Measurements from ENCODE around the gene LRRC75A. TPM values are rescaled to one million over a fixed set of nuclear protein-coding genes. Genes with fewer than 3 reads are reported as not detected.

LRRC75A gene
- total RNA-seq, 1 donor from 2014 or later: 0.96 TPM

GRCh38 chr17:16428098-16428882, 63.7 kb downstream of the LRRC75A start:
- Histone ChIP-seq H3K9me3 (replicated peaks) (no peaks in the 10 kb centered on the region), H3K27ac (replicated peaks) (no peak overlapping the region), H3K27me3 (ENCODE audit: low read depth) (no peaks in the 10 kb centered on the region), H3K4me1 (peaks cover 4% of the 10 kb centered on the region), H3K36me3 (peaks cover 46% of the 10 kb centered on the region), H3K4me3 (no peak overlapping the region)
- DNase-seq: peak; percentile 59
- intact Hi-C loops (cut with micrococcal nuclease): no loop called here
- TF ChIP-seq CTCF (IDR thresholded peaks at IDR 0.05; ENCODE audit: borderline replicate concordance): peak; percentile 70

GRCh38 chr17:16427020-16427419, 65.0 kb downstream of the LRRC75A start:
- H3K9me3 ChIP-seq (replicated peaks): no peaks in the 10 kb centered on the region
- TF ChIP-seq CTCF (IDR thresholded peaks at IDR 0.05; ENCODE audit: borderline replicate concordance): no peak
- no peak overlapping the region for H3K4me3 ChIP-seq
- intact Hi-C loops (cut with micrococcal nuclease): no loop called here
- peaks cover 53% of the 10 kb centered on the region for H3K36me3 ChIP-seq
- H3K27me3 ChIP-seq (ENCODE audit: low read depth): no peaks in the 10 kb centered on the region
- no peak for DNase-seq
- H3K27ac ChIP-seq (replicated peaks): no peak overlapping the region
- H3K4me1 ChIP-seq: peaks cover 4% of the 10 kb centered on the region

GRCh38 chr17:16425698-16426659, 66.0 kb downstream of the LRRC75A start:
- no peaks in the 10 kb centered on the region for H3K27me3 ChIP-seq (ENCODE audit: low read depth)
- no peak for DNase-seq
- no peak overlapping the region for H3K4me3 ChIP-seq
- H3K27ac ChIP-seq (replicated peaks): no peak overlapping the region
- no peak for TF ChIP-seq CTCF (IDR thresholded peaks at IDR 0.05; ENCODE audit: borderline replicate concordance)
- H3K36me3 ChIP-seq: peaks cover 53% of the 10 kb centered on the region
- intact Hi-C loops (cut with micrococcal nuclease): no loop called here
- peaks cover 4% of the 10 kb centered on the region for H3K4me1 ChIP-seq
- H3K9me3 ChIP-seq (replicated peaks): no peaks in the 10 kb centered on the region

GRCh38 chr17:16425202-16425601, 66.8 kb downstream of the LRRC75A start:
- intact Hi-C loops (cut with micrococcal nuclease): no loop called here
- Histone ChIP-seq H3K27me3 (ENCODE audit: low read depth) (no peaks in the 10 kb centered on the region), H3K4me3 (no peak overlapping the region), H3K36me3 (peaks cover 60% of the 10 kb centered on the region), H3K9me3 (replicated peaks) (no peaks in the 10 kb centered on the region), H3K27ac (replicated peaks) (no peak overlapping the region), H3K4me1 (peaks cover 4% of the 10 kb centered on the region)
- no peak for TF ChIP-seq CTCF (IDR thresholded peaks at IDR 0.05; ENCODE audit: borderline replicate concordance)
- no peak for DNase-seq

GRCh38 chr17:16423226-16423872, 68.6 kb downstream of the LRRC75A start:
- peaks cover 59% of the 10 kb centered on the region for H3K36me3 ChIP-seq
- DNase-seq: no peak
- intact Hi-C loops (cut with micrococcal nuclease): no loop called here
- no peaks in the 10 kb centered on the region for H3K9me3 ChIP-seq (replicated peaks)
- no peak overlapping the region for H3K4me3 ChIP-seq
- no peaks in the 10 kb centered on the region for H3K27me3 ChIP-seq (ENCODE audit: low read depth)
- H3K27ac ChIP-seq (replicated peaks): no peak overlapping the region
- no peak for TF ChIP-seq CTCF (IDR thresholded peaks at IDR 0.05; ENCODE audit: borderline replicate concordance)
- H3K4me1 ChIP-seq: peaks cover 19% of the 10 kb centered on the region

Measured in left ventricle myocardium inferior (tissue), 1 donor.